NCI-H128 (cell line): ENCODE results near the gene CDH15.

Experiments
- DNase-seq: peaks from one replicate; lab custom pipeline; 2025; ENCODE audit not compliant: unreplicated experiment; lab: John Stamatoyannopoulos, UW

Gene CDH15

GRCh38 chr16:89170346-89171215, 967 bp upstream of the CDH15 start:
- peak; percentile 30 for DNase-seq

GRCh38 chr16:89172171-89172527, 601 bp downstream of the CDH15 start:
- DNase-seq, result no peak

- DNase-seq, result no peak
Observed at GRCh38 chr16:89172528-89173173, 1.1 kb downstream of the CDH15 start.

DNA sequence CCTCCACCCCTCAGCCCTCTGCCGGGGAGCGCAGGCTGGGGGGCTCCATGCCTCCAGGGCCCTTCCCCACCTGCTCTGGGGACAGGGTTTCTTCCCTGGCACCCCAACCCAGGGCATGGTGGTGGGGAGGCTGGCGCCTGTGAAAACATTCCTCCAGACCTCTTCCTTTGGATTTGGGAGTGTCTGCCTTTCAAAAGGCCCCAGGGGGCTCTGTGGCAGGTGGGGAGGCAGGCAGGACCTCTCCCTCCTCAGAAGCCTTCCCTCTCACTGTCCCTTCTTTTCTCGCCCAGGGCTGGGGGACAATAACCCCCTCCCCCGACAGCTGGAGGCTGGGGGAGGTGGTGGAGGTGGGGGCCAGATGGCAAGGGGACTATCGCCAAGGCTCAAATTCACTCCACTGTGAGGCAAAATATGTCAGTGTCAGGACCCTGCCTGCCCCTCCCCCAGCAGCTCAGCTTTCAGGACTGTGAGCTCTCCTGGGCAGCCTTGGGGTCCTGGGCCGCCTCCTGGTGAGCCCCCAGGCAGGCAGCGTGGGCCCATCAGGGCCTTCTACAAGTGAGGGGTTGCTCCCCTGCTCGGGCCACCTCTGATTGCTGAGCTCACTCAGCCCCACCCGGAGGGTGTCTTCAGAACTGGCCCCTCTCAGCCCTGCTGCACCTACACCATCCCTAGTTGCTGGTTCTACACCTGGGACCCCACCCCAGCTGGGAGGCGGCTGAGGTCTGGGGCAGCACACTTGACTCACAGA, 1.8 kb downstream of the CDH15 start:
- no peak for DNase-seq

DNA sequence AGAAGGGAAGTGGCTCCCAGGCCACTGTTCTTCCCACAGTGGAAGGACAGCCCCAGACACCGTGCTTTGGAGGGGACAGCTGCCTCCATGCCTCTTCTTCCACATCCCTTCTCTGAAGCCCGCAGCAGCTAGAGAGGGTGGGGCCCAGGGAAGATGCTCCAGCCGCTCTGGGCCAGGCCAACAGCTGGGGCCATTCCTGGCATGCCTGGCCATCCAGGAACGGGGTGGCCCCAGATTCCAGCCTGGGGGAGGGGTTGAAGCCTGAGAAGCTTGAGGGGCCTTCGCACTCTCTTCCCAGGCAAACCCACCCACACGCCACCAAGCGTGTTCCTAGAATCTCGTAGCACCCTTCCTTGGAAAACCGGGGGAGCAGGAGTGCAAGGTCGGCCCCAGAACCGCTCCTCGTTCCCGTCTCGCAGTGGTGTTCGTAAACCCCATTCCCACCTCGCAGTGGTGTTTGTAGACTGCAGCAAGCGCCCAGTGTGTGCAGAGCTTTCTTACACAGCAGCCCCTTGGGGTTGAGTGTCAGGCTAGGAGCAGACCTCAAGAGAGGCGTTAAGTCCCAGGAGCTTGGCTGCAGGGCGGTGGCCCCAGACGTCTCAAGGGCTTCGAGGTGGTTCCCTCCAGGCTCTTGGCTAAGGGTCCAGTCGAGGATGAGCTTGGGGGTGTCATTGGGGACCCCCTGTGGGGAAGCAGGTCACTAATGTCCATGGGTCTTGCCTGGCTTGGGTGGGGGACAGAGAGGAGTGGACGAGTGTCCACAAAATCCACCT, 2.7 kb downstream of the CDH15 start:
- no peak for DNase-seq

DNA sequence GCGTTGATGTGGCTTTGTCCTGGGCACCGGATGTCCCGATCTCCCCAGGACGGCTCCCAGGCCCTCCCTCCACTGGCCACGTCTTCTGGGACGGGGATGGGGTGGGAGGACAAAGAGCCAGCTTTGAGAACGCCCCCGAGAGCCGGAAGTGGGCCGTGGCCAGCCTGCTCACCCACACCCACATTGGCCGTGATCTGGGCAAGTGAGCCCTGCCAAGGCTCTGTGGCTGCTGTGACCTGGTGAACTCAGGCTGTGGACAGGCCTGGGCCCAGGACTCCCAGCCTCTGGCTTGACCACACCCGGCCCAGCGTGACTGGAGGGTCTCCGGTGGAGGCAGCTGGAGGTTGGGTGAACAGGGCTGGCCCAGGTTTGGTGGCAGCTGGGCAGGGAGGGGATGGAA, 3.3 kb downstream of the CDH15 start:
- DNase-seq, result no peak

DNA sequence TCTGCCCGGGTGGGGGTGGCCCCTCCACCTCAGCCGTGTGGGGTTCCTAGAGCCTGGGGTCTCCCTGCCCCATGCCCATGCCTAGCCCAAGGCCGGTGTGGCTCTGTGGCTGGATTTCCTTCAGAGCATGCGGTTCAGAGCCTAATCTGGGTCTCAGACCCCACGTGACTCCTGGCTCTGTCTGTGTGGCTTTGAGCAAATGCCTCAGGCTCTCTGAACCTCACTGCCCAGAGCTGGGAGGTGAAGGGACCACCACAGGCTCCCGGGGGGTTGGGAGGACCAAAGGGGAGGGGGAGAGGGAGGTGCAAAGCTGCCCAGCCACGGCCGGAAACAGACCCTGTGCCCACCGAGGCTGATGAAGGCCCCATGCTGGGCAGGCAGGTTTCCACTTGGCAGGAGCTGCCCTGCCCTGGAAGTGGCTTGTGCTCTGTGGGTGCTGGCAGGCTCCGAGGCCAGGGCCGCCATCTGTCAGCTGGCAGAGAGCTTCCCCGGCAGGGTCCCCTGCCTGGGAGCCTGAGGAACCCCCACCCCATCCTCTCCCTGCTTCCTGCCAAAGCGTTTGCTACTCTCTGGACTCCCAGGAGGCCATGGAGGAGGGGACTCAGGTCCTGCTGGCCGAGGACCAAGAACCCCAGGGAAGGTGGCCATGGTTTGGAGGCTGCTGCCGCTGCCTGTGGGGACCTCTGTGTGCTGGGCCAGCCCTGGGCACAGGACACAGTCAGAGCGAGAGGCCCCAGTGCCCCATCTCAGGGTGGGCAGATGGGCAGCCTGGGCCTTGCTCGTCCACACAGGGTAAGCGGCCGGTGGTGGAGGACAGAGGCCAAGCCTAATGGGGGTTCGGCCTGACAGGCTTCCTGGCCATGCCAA, 4.0 kb downstream of the CDH15 start:
- DNase-seq, result no peak

DNA sequence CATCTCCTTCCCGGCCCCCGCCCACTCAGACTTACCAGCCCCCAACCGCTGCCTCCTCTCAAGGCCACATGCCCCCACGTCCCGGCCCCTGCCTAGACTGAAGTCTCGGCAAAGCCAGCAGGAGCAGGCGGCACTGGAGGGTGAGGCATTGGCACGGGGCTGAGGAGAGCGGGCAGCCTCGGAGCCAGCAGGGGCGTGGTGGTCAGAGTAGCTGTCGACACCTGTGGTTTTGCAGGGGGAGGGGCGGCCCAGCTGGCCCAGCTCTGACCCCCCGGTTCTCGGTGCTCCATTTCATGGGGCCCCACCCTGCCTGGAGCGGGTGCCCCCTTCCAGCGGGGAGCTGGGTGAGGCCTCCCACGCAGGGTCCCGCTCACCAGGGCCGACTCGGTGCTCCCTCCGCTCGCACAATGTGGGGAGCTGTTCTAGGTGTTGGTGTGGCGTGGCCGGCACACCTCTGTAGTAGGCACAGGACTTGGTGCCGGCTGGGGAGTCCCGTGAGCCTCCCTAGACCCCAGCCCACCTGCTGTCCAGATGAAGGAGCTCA, 4.7 kb downstream of the CDH15 start:
- DNase-seq, result no peak

DNA sequence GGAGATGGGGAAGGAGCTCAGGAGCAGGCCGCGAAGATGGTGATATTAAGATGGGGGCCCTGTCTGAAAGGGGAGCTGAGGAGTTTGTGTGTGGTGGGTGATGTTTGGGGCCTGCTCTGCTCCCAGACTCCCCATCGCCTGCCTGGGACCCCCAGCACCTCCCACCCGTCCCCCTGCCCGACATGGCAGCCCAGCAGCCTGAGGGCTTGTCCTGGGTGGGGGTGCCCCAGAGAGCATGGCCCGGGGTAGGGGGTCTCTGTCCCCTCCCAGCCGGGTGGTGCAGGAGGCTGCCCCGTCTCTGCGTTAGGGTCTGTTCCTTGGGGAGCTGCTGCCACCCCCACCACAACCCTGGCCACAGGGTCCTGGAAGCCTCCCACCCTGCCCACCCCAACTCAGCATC, 5.2 kb downstream of the CDH15 start:
- DNase-seq, result no peak

DNA sequence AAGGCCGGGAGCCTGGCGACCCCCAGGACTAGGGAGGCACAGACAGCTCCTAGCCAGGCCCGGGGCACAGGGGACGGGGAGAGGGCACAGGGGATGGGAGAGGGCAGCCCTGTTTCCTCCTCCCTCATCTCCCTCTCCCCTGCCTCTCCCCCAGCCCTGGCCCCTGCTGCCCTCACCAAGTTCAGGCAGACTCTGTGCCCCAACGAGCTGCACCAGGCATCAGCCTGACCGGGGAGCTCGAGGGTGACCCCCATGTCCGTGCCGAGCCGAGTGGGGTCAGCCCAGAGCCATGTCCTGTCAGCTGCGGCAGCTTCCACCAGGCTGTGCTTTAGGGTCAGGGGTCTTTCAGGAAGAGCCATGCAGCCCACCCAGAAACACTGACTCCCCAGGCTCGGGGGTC, 6.0 kb downstream of the CDH15 start:
- DNase-seq, result no peak

- no peak for DNase-seq
Observed at GRCh38 chr16:89178453-89179147, 7.1 kb downstream of the CDH15 start.

DNA sequence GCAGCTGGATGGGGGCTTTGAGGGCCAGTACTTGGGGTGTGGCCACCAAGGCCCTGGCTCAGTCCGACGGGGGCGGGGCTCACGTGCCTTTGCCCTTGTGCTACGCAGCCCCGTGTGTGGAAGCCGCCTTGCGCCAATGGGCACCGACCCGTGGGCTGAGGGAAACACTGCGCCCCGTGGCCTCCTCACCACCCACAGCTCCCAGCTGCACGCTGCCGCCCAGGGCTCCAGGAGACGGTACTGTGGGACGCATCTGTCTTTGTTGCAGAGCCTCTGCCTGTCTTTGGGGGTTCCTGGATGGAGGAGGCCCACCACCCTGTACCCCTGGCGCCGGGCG, 7.6 kb downstream of the CDH15 start:
- no peak for DNase-seq

GRCh38 chr16:89179656-89180315, 8.2 kb downstream of the CDH15 start:
- no peak for DNase-seq

- no peak for DNase-seq
Observed at GRCh38 chr16:89183463-89183862, 11.9 kb downstream of the CDH15 start.

DNA sequence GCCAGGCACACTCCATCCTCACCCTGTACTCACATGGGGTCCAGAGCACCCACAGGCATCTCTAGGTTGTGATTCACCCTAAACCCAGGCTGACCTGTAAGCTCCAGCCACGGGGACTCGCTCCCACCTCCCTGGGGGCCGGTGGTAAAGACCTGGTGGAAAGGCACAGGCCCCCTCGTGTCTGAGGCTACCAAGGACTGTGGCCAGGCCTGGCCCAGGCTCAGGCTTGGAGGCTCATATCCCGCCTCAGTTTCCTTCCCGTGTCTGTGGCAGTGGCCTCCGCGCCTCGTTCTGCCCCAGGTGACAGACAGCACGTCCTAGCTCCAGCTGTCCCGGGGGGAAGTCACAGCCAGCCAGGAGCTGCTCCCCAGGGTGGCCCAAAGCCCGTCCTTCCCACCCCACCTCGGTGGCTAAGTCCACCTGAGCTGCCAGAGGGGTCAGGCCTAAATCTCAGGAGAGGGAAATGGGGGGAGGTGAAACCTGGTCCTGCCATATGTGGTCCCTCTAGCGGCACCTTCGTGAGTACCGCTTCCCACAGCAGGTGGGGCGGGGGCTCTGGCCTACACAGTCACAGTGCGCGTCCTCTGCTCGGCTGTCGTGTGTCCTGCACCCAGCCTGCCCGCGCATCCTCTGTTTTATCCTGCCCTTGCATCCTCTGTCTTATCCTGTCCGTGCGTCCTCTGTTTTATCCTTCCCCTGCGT, 12.6 kb downstream of the CDH15 start:
- DNase-seq, result no peak

- DNase-seq, result no peak
Observed at GRCh38 chr16:89184677-89184932, 13.1 kb downstream of the CDH15 start.

GRCh38 chr16:89184933-89185794, 13.6 kb downstream of the CDH15 start:
- no peak for DNase-seq
